Mesothelial cell of epicardium (in vitro differentiated cells): ENCODE measurements around the gene EHBP1L1. TPM values are rescaled to one million over a fixed set of nuclear protein-coding genes. Genes with fewer than 3 reads are reported as not detected.
A peak's percentile ranks its signal among the peaks of the same experiment; 100 is the strongest.

Experiments
- DNase-seq, 2 experiments: peaks; one replicate each; pipeline ENCODE4 v3.0.0; 2021; ENCODE audit warnings: low spot score in 2 of 2; ENCODE audit not compliant: unreplicated experiment in 2 of 2
- H3K27ac Mint-ChIP-seq: 2 replicates; pipeline ENCODE4 v1.8.0; 2021; ENCODE audit warnings: mixed read lengths
- H3K27me3 Mint-ChIP-seq: 2 replicates; pipeline ENCODE4 v1.8.0; 2021; ENCODE audit warnings: low read depth, mixed read lengths
- H3K36me3 Mint-ChIP-seq: 2 replicates; pipeline ENCODE4 v1.8.0; 2021; ENCODE audit warnings: mixed read lengths
- H3K4me1 Mint-ChIP-seq: 2 replicates; pipeline ENCODE4 v1.8.0; 2021; ENCODE audit warnings: mixed read lengths
- H3K4me3 Mint-ChIP-seq: 2 replicates; pipeline ENCODE4 v1.8.0; 2021; ENCODE audit warnings: mild to moderate bottlenecking, moderate library complexity, mixed read lengths
- H3K9me3 Mint-ChIP-seq: 2 replicates; pipeline ENCODE4 v1.8.0; 2021; ENCODE audit warnings: mixed read lengths
- CTCF ChIP-seq: fragments of 200-600 bp; sonication (generic); IDR thresholded peaks from one replicate; pipeline ENCODE4 v1.5.0; 2021; ENCODE audit warnings: antibody characterized with exemption; ENCODE audit not compliant: unreplicated experiment
- total RNA-seq: library from RNA; stranded (reverse); gene quantifications from 3 replicates; pipeline ENCODE4 v1.2.1, GENCODE V29; 2021

EHBP1L1 gene
- total RNA-seq, result 30.4 to 35.2 TPM (median 33.8 TPM) in 3 replicates

GRCh38 chr11:65575568-65576231 lies at the start of gene EHBP1L1:
TSS of gene EHBP1L1 (plus strand) at chr11:65576053. CDS start at chr11:65576303, 250 bp downstream.
- Mint-ChIP-seq H3K27ac (peak within 1 kb of the TSS; percentile 83), H3K27me3 (peaks cover 9% of the 10 kb centered on the region), H3K4me1 (peaks cover 46% of the 10 kb centered on the region), H3K36me3 (peaks cover 3% of the 10 kb centered on the region), H3K4me3 (peak within 1 kb of the TSS; percentile 69), H3K9me3 (no peaks in the 10 kb centered on the region)
- DNase-seq, result no peak
- TF ChIP-seq CTCF, result no peak

DNA sequence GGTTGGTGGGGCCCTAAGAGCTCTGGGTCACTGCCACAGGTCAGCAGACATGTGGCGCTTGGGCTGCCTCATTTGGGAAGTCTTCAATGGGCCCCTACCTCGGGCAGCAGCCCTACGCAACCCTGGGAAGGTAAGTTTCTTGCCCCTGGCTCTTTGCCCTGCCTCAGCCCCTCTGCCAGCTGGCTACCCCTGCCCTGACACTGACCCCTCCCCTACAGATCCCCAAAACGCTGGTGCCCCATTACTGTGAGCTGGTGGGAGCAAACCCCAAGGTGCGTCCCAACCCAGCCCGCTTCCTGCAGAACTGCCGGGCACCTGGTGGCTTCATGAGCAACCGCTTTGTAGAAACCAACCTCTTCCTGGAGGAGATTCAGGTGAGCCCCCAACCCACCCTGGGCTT lies 49.1 kb upstream of the EHBP1L1 start:
- peaks cover 16% of the 10 kb centered on the region for H3K36me3 Mint-ChIP-seq
- H3K4me3 Mint-ChIP-seq, result peak overlapping the region; percentile 74
- no peaks in the 10 kb centered on the region for H3K9me3 Mint-ChIP-seq
- no peak for DNase-seq
- H3K4me1 Mint-ChIP-seq, result peaks cover 33% of the 10 kb centered on the region
- no peak for TF ChIP-seq CTCF
- H3K27ac Mint-ChIP-seq, result peak overlapping the region; percentile 30
- H3K27me3 Mint-ChIP-seq, result no peaks in the 10 kb centered on the region

- Mint-ChIP-seq H3K27me3 (no peaks in the 10 kb centered on the region), H3K36me3 (peaks cover 18% of the 10 kb centered on the region), H3K4me3 (no peak overlapping the region), H3K4me1 (peaks cover 13% of the 10 kb centered on the region), H3K9me3 (no peaks in the 10 kb centered on the region), H3K27ac (no peak overlapping the region)
- no peak for TF ChIP-seq CTCF
- no peak for DNase-seq
Measured at GRCh38 chr11:65528819-65529350, 47.0 kb upstream of the EHBP1L1 start.

DNA sequence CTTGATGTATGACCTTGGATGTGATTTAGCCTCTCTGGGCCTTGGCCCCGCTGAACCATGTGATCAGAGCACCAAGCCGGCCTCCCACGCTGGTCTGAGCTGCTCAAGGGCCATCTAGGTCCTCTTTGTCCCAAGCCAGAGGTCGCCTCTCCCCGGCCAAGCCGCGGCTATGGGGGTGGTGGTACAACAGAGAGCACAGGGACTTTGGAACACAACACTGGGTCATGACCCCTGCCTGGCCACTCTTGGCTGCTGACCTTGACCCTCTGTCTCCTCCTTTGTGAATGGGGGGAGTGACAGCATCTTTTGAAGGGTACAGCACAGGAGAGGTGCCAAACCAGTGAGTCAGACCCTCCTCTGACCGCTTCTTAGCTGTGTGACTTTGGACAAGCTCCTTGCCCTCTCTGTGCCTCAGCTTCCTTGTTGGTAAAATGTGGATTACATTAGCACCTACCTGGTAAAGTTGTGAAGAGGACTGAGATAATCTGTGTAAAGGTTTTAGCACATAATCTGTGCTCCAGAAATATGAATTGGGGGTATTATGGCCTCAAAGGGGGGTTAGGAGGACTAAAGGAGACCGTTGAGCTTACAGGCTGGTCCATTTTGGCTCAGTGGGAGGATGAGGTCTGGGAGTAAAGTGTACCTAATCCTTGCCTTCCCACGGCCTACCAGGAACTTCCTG lies 46.2 kb upstream of the EHBP1L1 start:
- H3K27ac Mint-ChIP-seq, result no peak overlapping the region
- no peak for TF ChIP-seq CTCF
- H3K36me3 Mint-ChIP-seq, result peaks cover 18% of the 10 kb centered on the region
- no peaks in the 10 kb centered on the region for H3K9me3 Mint-ChIP-seq
- H3K4me3 Mint-ChIP-seq, result no peak overlapping the region
- peaks cover 7% of the 10 kb centered on the region for H3K4me1 Mint-ChIP-seq
- H3K27me3 Mint-ChIP-seq, result no peaks in the 10 kb centered on the region
- no peak for DNase-seq

- no peak overlapping the region for H3K27ac Mint-ChIP-seq
- TF ChIP-seq CTCF, result no peak
- H3K4me3 Mint-ChIP-seq, result no peak overlapping the region
- H3K27me3 Mint-ChIP-seq, result no peaks in the 10 kb centered on the region
- H3K9me3 Mint-ChIP-seq, result no peaks in the 10 kb centered on the region
- DNase-seq, result no peak
- H3K4me1 Mint-ChIP-seq, result peaks cover 7% of the 10 kb centered on the region
- peaks cover 18% of the 10 kb centered on the region for H3K36me3 Mint-ChIP-seq
Measured at GRCh38 chr11:65530157-65530496, 45.7 kb upstream of the EHBP1L1 start.
